SHP77 treated with DMSO at 0.1 percent for 48 hours (cell line): ENCODE data around the gene CEP128.
"Not testable (repeated sequence)": the region's sequence is repeated elsewhere in the genome, so short reads cannot be mapped to it uniquely, and the experiment has no call there.

Source experiments
- DNase-seq: peaks from one replicate; lab custom pipeline; 2025; lab: John Stamatoyannopoulos, UW

Gene CEP128

DNA sequence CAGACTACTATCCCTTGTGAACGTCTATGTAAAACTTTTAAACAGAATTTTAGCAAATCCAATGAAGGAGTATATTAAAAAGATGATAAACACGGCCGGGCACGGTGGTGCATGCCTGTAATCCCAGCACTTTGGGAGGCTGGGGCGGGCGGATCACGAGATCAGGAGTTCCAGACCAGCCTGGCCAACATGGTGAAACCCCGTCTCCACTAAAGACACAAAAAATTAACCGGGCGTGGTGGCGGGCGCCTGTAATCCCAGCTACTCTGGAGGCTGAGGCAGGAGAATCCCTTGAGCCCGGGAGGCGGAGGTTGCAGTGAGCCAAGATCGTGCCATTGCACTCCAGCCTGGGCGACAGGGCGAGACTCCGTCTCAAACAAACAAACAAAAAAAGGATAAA, 11.7 kb upstream of the CEP128 start:
- DNase-seq, result not testable (repeated sequence)

DNA sequence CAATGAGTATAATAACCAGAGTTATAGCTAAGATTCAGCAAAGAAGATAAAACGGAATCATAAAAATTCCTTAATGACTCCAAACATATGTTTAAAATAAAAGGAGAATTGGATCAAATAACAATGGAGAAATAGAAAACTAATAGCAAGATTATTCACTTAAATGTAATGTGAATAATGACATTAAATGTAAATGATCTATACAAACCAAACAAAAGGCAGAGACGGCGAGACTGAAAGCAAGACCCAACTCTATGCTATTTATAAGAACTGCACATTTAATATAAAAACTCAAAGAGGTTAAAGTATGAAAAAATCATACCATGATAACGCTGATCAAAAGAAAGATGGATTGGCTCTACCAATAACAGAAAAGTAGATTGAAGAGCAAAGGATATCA, 10.0 kb upstream of the CEP128 start:
- no peak for DNase-seq

DNA sequence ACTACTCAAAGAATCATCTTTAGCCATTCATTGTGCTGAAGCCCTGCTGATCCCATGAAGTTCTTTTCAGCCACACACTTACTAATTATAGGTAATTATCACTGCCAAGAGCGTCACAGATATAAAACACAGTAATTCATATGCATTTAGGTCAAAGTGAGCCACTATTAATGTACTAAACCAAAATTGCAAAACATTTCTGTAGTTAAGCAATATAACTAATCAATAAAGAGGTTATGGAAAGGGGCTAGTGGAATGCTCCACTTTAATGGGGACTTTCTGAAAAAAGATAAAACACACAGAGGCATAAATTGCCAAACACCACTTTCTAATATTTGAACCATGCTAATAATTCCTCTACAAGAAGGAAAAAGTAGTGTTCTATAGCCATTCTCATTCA, 6.8 kb upstream of the CEP128 start:
- no peak for DNase-seq

DNA sequence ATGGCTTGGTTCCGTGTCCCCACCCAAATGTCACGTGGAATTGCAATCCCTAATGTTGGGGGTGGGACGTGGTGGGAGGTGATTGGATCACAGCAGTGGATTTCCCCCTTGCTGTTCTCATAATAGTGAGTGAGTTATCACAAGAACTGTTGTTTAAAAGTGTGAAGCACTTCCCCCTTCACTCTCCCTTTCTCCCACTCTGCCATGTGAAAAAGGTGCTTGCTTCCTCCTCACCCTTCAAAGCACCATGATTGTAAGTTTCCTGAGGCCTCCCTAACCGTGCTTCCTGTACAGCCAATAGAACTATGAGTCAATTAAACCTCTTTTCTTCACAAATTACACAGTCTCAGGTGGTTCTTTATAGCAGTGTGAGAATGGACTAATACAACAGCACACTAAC, 5.3 kb upstream of the CEP128 start:
- no peak for DNase-seq

DNA sequence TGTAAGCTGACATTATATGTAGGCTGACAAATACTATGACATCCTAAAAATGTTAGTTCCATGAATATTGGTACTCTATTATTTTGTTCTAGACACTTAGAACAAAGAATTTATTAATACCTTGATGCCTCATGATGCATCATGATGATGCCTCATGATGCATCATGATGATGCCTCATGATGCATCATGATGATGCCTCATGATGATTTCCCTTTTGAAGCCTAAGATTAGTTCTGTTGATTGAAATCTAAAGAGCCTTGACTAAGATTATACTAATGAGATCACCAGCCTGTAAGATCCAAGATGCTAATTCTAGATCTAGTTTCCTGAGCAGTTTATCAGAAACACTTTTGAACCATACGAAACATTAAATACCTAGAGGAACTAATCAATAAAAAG, 4.6 kb upstream of the CEP128 start:
- DNase-seq, result no peak

DNA sequence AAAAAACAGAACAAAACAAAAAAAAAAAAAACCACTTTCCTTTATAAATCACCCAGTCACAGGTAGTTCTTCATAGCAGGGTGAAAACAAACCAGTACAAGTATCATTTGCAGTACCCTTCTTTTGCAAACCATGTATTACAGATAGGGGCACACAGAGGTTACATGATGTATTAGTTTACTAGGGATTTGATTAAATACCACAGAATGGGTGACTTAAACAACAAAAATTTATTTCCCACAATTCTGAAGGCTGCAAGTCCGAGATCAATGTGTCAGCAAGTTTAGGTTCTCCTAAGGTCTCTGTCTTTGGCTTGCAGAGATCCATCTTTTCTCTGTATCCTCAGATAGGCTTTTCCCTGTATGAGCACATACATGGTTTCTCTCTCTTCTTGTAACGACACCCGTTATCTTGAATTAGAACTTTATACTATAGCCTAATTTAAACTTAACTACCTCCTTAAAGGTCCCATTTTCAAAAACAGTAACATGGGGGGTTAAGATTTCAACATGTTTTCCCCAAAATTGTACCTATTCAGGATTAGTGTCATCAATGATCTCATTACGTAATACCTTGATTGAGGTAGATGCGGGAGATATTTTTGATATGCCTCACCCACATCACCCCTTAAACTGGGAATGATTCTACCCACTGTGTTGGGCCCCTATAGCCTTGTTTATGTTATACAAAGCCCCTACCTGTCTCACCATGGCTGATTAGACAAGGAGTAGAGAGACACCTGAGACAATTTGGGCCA, 3.5 kb upstream of the CEP128 start:
- no peak for DNase-seq

DNA sequence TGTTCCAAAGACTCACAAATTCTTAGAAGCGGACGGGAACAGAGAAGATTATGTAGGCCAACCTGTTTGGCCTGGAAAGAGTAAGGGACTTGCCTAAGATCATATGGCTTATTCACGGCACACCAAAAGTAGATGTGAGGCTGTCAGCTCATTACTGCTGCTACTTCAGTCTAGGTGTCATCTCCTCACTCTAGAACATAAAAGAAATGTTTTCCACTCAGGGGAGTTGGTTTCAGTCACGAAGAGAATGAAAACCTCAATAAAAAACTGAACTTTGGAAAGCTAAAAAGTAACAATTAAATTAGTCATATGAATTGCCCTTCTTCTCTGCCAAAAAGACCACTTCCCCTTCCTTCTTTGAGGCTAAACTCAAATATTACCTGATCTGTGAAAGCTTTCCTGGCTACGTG, 658 bp upstream of the CEP128 start:
- no peak for DNase-seq

DNA sequence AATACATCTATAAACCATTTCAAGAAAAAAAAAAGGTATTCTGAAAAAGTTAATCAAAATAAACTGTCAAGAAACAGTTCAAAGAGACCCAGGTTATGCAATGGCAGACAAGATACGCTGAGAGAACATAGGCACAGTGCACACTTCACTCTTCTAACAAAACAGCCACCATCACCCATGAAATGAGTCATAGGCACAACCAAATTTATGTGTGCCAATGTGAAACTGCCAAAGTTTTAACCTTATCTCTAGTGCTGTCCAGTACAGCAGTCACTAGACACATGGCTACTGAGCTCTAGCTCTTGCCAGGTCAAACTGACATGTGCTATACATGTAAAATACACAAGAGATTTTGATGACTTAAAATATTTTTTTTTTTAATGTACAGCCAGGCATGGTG, 1.4 kb downstream of the CEP128 start:
- DNase-seq, result no peak

DNA sequence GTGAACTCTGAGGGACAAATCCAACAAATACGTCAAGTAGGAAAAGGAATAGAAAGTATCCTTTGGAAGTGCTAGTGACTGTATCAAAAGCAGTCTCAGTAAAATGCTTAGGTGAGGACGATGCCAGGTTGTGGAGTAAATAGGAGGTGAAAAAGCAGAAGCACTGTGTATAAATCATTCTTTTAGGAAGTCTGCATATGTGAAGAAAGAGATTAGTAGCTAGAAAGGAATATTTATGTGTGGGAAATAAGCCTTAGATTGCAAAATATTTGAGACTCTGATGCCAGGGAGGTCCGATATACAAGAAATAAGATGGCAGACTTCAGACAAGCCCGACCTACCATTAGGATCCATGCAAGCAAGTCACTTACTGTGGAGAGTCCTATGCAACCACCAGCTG, 7.9 kb downstream of the CEP128 start:
- DNase-seq, result no peak

DNA sequence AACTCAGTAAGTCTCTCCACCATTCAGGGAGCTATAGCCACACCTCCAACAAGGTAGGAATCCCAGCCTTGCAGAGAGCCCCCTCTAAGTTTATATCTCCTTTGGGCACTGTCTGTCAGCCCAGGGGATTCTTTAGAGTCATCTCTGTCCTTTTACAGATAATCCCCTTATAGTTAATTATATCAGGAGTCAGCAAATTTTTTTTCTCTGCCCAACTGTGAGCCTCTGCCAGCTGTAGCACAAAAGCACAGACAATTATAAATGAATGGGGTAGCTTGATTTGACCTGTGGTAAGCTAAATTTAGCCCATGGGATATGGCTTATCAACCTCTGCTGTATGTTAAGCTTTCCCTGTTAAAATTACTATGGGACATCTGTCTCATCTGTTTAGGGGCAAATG, 8.3 kb downstream of the CEP128 start:
- DNase-seq, result no peak

DNA sequence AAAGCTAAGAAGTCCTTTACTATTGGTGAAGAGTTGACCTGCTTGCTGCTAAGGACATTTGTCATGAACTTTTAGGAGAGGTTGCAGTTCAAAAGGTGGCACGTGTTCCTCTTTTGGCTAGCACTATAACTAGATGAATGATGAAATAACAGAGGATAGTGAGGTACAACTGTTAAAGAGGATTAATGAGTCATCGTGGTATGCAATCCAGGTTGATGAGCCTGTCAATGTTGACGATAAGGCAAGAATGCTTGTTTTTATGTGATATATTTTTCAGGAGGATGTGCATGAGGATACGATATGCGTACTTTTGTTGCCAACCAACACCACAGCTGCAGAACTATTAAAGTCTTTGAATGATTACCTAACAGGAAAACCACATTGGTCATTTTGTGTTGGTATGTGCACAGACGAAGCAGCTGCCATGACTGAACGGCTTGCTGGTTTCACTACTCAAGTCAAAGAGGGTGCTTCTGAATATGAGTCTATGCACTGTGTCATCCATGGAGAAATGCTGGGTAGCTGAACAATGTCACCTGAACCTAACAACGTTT, 10.6 kb downstream of the CEP128 start:
- DNase-seq, result no peak

DNA sequence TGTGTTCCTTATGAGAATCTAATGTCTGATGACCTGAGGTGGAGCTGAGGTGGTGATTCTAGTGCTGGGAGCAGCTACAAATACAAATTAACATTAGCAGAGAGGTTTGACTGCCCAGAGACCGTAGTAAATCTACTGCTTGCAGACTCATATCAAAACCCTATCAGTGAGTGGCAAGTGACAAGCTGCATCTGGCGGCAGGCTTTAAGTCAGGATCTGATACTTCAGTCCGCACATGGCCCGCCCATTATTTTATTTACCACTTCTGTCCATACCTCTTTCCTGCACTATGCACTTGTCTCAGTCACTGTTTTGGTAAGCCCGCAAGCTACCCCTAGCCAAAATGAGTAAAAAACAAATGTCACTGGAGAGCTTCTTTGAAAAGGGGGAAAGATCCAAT, 11.4 kb downstream of the CEP128 start:
- no peak for DNase-seq

DNA sequence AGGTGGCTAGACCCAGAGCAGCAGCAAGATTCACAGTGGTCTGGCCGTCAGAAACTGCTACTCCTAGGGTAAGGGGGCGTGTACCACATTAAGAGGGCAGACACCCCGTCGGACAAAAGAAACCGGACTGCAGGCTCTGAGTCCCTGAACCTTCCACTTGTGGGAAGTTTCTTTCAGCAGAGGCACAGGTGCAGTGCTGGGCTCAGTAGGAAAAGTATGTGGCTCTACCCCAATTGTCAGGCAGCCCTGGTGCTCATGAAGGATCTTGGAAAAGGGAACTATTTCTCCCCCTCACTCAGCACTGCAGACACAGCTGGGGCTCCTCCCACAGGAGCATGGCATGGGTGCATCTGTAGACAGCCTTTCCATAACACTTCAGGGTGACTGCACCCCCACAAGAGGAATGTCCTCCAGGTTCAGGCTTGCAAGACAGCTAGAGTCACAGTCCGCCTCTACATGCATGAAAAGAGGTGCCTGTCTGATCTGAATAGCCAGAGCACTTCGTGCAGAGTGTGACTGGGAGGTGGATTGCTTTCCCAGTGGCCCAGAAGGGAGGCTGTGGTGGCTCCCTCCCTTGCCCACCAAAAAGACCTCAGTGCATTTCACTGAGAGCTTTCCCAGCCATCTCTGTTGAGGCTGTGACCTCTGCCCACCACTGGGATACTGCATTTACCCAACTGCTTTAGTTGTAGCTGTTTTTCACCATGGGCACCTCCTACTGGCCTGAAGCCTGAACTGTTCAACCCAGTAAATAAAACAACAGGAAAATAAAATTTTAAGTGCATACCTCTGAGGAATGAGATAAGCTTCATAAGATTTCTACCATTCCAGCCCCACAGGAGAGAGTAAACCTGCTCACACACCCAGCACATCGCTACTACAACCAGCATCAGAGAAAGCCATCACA, 14.2 kb downstream of the CEP128 start:
- DNase-seq, result no peak

DNA sequence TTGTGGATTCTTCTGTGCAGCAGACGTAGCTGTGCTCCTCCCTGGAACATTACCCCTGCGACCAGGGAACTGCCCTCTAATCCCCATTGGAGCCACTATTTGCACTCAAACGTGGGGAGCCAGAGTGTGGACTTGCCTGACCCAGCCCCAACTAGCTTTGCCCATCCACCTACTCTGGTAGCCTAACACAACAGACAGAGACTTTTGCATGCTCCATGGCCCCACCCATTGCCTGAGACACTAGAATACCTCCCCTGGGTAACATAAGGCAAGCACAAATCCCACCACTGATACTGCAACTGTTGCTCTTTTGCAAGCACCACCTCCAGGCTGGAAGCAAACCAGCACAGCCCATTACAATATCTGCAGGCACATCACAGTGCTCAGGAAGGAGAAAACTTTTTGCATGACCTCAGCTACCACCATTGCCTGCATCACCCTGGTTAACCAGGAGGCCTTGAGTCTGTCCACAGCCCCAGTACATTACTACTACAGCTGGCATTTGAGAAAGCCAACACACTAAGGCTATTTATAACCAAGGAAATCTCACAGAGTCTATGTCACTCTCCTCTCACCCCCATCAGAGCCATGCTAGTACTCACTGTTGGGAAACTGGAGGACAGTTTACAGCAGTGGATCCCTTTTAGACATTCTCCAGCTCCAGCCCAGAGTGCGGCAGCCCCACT, 15.0 kb downstream of the CEP128 start:
- DNase-seq, result no peak

DNA sequence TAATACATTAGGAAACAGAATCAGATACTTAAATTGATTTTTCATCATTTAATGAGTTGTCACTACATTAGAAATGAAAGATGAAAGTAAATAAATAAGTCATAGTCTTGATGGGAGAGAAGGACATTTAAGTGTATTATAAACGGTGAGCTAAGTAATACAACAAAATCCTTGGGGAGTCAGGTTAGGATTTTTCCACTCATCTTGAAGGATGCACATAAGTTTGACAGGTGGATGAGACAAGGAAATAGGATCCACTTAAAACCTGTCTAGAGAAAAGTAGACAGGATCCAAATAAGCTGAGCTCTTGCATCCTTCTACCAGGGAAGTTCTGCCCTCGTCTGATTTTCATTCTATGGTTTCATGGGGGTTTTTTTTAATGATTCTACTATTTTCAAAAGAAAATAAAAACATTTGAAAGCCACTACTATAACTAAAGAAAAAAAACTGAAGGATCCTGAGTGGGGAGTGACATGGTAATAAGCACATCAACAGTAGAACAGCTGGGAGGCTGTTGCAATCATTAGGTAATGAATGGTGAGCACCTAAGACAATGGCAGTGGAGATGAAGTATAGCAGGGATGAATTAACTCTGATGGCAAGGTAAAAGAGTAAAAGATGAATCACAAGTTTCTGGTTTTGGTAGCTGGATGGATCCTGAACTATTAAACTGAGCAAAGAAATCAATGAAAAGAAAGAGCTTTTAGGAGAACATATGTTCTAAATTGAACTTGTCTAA, 17.0 kb downstream of the CEP128 start:
- no peak for DNase-seq

DNA sequence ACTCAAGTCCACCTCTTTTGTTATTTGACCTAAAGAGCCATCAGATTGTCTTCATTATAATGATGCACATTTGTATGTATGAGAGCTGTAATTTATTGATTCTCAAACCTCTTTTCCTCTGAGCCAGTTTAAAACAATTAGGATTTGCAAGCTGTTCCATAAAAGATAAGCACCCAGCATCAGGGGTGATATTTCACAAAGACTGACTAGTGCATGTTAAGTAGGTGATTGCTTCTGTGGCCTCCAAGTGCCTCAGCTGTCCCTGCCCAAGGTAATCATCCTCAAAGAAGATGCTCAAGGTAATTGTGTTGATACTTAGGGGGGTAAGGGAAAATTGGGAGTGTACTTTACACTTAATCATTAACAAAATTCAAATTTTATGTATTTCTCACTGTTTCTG, 18.2 kb downstream of the CEP128 start:
- no peak for DNase-seq

DNA sequence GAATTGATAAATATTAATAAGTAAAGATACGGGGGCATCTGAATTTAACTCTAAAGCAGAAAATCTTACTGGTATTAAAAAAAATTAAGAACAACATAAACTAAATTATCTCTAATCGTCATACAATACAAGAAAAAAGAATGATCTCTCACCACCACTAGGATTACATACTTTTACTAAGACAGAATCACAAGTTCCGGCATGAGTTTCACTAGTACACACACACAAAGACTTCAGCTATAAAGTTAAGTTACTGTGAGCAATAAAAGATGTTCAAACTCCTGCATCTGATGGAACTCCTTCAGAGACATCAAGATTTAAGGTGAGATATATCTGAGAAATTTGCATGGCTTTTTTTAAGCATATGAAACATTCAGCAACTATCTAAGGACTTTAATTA, 21.9 kb downstream of the CEP128 start:
- no peak for DNase-seq

DNA sequence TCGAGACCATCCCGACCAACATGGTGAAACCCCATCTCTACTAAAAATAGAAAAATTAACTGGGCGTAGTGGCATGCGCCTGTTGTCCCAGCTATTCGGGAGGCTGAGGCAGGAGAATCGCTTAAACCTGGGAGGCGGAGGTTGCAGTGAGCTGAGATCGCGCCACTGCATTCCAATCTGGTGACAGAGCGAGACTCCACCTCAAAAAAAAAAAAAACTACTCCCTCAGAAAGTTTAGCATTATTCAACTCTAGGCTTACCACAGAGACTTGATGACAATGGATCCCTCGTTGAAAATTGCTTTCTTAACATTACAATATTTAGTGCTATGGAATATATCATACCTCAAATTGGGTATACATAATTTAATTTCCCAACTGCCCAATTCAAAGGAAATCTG, 29.5 kb downstream of the CEP128 start:
- DNase-seq, result not testable (repeated sequence)

DNA sequence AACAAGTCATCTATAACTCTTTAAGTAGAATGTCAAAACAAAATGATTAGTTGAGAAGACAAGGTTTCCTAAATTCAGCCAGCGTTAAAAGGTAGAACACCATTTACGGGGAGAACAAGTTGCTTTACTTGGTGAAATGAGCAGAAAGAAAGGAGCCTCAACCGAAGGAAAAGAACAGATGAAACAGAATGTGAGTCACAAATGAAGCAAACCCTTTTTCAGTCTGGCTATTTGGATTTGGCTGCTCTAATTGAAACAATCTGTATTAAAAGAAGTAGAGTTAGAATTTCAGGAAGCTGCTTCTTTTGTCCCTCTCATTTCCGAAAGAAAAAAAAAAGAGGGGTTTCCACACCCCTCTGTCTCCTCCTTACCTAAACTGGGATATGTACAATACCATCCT, 34.6 kb downstream of the CEP128 start:
- no peak for DNase-seq

DNA sequence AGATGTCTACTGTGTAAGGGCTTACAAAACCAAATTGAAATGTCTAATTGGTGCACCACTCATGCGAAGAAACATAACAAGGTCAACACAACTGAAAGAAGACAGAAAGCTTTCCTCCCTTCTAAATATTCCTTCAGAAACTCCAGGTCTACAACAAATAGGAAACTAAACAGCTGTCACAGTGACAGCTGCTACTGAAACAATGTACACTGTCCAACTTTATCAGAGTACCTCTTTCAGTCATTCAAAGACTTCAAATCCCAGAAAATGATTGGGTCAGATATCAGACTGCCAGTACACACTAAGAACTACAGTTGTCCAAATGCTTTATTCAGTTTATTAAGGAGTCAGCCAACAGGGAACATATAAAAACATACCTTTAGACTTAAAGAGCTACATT, 35.2 kb downstream of the CEP128 start:
- no peak for DNase-seq

DNA sequence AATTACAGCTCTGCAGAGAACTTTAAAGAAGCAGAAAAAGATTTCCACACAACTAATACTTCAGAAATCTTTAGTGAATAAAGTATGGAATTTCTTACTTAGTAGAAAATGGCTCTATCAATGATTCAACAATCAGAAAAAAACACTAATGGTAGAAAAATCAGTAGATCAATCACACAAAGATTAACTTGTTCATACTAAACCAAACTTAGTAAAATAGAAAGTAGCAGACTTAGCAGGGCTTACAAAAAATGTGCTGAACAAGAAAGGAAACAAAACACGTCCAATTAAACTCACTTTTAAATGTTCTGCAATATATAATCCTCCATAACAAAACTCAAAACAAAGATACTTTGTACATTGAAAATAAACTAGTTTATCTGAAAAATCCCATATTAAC, 38.9 kb downstream of the CEP128 start:
- no peak for DNase-seq

DNA sequence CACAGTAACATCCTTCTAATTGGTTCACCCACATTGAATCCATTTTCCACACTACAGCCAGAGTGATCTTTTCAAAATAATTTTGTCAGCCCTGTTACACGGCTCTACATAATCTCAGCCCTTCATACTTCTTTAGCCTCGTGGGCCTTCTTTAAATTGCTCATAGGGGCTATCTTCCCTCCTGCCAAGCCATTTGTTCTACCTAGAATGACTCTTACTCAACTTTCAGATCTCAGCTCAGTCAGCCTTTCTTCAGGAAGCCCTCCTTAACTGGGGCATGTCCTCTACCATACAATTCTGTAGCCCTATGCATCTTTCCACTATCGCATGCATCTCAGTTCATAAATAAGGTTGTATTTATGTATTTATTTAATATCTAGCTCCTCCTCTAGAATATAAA, 39.7 kb downstream of the CEP128 start:
- DNase-seq, result no peak
